ENCODE results near the gene LRFN2. TPM values are rescaled to one million over a fixed set of nuclear protein-coding genes. Genes with fewer than 3 reads are reported as not detected.
A peak's percentile ranks its signal among the peaks of the same experiment; 100 is the strongest.

LRFN2 gene
- total RNA-seq, 2 donors from 2014 or later: 0.29 to 0.50 TPM

- no peaks in the 10 kb centered on the region for H3K9me3 Mint-ChIP-seq
- peak overlapping the region; percentile 6 for H3K4me3 Mint-ChIP-seq
- peak overlapping the region; percentile 19 to 71 for H3K27ac Mint-ChIP-seq
- ATAC-seq (no peak), DNase-seq (ENCODE audit: low spot score) (no peak)
- H3K27me3 Mint-ChIP-seq: peaks cover 0 to 4% of the 10 kb centered on the region in 2 donors
- H3K4me1 Mint-ChIP-seq (ENCODE audit: low read depth in 2 of 2): peaks cover 38 to 41% of the 10 kb centered on the region in 2 donors
- no peaks in the 10 kb centered on the region for H3K36me3 Mint-ChIP-seq
Measured at GRCh38 chr6:40411881-40412280, 175.3 kb downstream of the LRFN2 start.

GRCh38 chr6:40410821-40411220 is 176.3 kb downstream of the LRFN2 start:
- no peaks in the 10 kb centered on the region for H3K36me3 Mint-ChIP-seq
- H3K4me3 Mint-ChIP-seq: no peak overlapping the region
- H3K27ac Mint-ChIP-seq: peak overlapping the region in 1 of 2 donors; percentile 82
- DNase-seq (ENCODE audit: low spot score) (no peak), ATAC-seq (no peak)
- H3K4me1 Mint-ChIP-seq (ENCODE audit: low read depth in 2 of 2): peaks cover 46 to 47% of the 10 kb centered on the region in 2 donors
- peaks cover 0 to 4% of the 10 kb centered on the region in 2 donors for H3K27me3 Mint-ChIP-seq
- H3K9me3 Mint-ChIP-seq: no peaks in the 10 kb centered on the region

DNA sequence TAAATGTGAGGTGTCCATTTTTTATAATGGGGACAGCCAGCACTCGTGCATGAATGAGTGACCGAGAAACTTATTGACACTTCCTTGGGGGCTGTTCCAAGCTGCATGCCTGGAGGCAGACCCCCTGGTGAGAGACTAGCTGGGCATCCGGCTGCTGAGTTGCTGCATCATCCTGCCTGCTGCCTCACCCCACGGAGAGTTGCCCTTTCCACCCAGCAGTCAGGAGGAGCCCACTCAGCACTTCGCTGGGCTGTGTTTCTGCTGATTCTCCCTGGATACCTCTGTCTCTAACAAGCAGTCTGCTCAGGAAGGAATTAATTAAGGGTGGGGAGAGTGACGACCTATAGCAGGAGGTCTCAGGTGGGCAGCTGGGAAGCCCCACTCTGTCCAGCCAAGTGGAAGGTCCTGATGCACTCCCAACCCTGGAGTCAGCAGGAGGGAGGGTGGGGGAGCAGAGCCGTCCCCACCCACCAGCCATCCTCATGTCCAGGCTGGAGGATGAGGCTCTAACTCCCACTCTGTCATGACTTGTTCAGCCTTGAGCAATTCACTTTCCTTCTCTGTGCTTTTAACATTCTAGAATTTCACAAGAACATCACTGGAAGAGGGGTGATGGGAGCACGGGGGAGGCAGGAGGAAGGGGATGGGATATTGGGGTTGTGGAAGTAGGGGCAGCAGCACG is 177.3 kb downstream of the LRFN2 start:
- peak overlapping the region; percentile 72 to 82 for H3K27ac Mint-ChIP-seq
- ATAC-seq: no peak
- no peak overlapping the region for H3K4me3 Mint-ChIP-seq
- peaks cover 53 to 54% of the 10 kb centered on the region in 2 donors for H3K4me1 Mint-ChIP-seq (ENCODE audit: low read depth in 2 of 2)
- DNase-seq (ENCODE audit: low spot score): no peak
- H3K36me3 Mint-ChIP-seq: no peaks in the 10 kb centered on the region
- H3K27me3 Mint-ChIP-seq: no peaks in the 10 kb centered on the region
- no peaks in the 10 kb centered on the region for H3K9me3 Mint-ChIP-seq

GRCh38 chr6:40408786-40409542 is 178.2 kb downstream of the LRFN2 start:
- Mint-ChIP-seq H3K27ac (peak overlapping the region; percentile 72 to 82), H3K4me1 (ENCODE audit: low read depth in 2 of 2) (peaks cover 55 to 58% of the 10 kb centered on the region in 2 donors), H3K9me3 (no peaks in the 10 kb centered on the region), H3K36me3 (no peaks in the 10 kb centered on the region), H3K4me3 (peak overlapping the region; percentile 44), H3K27me3 (no peaks in the 10 kb centered on the region)
- DNase-seq (ENCODE audit: low spot score) (no peak), ATAC-seq (peak; percentile 58 to 60)

DNA sequence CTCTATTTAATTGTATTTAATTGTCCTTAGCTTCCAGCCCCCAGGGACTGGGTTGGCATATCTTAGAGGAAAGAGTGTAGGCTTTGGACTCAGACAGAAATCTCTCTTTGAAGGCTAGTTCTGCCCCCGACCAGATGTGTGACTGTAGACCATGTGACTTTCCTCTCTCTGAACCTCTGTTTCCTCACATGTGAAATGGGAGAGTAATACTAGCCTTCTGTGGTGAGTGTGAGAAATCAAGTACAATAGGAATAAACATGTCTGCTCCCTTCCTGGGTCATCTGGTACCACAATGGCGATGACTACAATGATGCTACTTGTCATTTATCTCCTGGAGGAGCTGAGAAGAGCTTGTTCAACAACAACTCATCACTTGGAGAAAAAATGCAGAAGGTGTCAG is 179.9 kb downstream of the LRFN2 start:
- Mint-ChIP-seq H3K27me3 (no peaks in the 10 kb centered on the region), H3K4me3 (peak overlapping the region; percentile 52), H3K9me3 (no peaks in the 10 kb centered on the region), H3K27ac (peak overlapping the region; percentile 72 to 82), H3K36me3 (no peaks in the 10 kb centered on the region), H3K4me1 (ENCODE audit: low read depth in 2 of 2) (peaks cover 56 to 65% of the 10 kb centered on the region in 2 donors)
- ATAC-seq (peak; percentile 55 to 72), DNase-seq (ENCODE audit: low spot score) (no peak)

DNA sequence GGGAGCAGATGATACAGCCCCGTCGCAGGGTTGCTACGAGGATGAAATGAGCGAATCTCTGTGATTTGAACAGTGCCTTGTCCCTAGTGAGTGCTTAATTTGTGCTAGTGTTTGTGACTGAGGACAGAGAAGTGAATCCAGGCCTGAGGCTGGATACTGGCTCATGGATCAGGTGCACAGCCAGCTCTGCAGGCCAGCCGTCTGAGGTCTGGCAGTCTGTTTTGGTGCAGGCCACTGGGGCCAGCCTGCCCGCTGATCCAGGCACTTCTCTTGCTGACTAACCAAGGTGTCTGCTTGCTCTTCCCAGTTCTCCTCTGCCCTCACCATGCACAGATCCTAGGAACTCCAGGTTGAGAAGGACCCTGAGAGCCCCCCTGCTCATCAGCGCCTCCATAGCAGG is 181.0 kb downstream of the LRFN2 start:
- H3K27me3 Mint-ChIP-seq: no peaks in the 10 kb centered on the region
- DNase-seq (ENCODE audit: low spot score) (no peak), ATAC-seq (no peak)
- H3K4me3 Mint-ChIP-seq: peak overlapping the region; percentile 52
- H3K27ac Mint-ChIP-seq: peak overlapping the region; percentile 72 to 82
- H3K36me3 Mint-ChIP-seq: no peaks in the 10 kb centered on the region
- no peaks in the 10 kb centered on the region for H3K9me3 Mint-ChIP-seq
- peaks cover 58 to 67% of the 10 kb centered on the region in 2 donors for H3K4me1 Mint-ChIP-seq (ENCODE audit: low read depth in 2 of 2)

GRCh38 chr6:40400738-40401137 is 186.4 kb downstream of the LRFN2 start:
- no peak overlapping the region for H3K27ac Mint-ChIP-seq
- H3K9me3 Mint-ChIP-seq: no peaks in the 10 kb centered on the region
- H3K4me1 Mint-ChIP-seq (ENCODE audit: low read depth in 2 of 2): peaks cover 31 to 39% of the 10 kb centered on the region in 2 donors

DNA sequence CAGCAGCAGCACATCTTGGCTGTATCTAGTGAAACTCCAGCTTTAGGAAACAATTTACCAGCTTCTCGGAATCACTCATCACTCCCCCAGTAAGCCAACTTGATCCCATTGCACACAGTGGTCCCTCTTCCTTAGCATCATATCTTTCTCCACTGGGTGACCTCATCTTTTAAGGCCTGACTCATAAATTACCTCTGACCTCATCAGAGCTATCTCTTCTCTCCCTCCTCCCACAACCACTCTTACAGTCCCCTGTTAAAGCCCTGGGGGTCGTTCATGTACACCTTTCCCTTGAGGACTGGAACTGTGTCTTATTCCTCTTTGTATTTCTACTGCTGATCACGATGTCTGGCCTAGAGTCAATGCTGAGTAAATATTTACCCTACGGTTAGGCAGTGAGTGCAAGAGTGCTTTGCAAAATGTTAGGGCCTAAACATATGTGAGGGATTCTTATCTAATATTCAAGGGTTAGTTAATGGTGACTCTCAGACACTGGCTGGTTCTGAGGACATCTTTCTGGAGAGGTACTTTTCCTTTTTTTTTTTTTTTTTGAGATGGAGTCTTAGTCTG is 187.2 kb downstream of the LRFN2 start:
- no peaks in the 10 kb centered on the region for H3K9me3 Mint-ChIP-seq
- no peak overlapping the region for H3K27ac Mint-ChIP-seq
- peaks cover 24 to 32% of the 10 kb centered on the region in 2 donors for H3K4me1 Mint-ChIP-seq (ENCODE audit: low read depth in 2 of 2)
- no peak overlapping the region for H3K4me3 Mint-ChIP-seq
- DNase-seq (ENCODE audit: low spot score) (no peak), ATAC-seq (no peak)
- no peaks in the 10 kb centered on the region for H3K27me3 Mint-ChIP-seq
- no peaks in the 10 kb centered on the region for H3K36me3 Mint-ChIP-seq

More at GRCh38 chr6:40400738-40401137, 186.4 kb downstream of the LRFN2 start:
- no peaks in the 10 kb centered on the region for H3K27me3 Mint-ChIP-seq
- no peaks in the 10 kb centered on the region for H3K36me3 Mint-ChIP-seq
- no peak overlapping the region for H3K4me3 Mint-ChIP-seq
- ATAC-seq (peak in 1 of 2 donors; percentile 52), DNase-seq (ENCODE audit: low spot score) (no peak)

DNA sequence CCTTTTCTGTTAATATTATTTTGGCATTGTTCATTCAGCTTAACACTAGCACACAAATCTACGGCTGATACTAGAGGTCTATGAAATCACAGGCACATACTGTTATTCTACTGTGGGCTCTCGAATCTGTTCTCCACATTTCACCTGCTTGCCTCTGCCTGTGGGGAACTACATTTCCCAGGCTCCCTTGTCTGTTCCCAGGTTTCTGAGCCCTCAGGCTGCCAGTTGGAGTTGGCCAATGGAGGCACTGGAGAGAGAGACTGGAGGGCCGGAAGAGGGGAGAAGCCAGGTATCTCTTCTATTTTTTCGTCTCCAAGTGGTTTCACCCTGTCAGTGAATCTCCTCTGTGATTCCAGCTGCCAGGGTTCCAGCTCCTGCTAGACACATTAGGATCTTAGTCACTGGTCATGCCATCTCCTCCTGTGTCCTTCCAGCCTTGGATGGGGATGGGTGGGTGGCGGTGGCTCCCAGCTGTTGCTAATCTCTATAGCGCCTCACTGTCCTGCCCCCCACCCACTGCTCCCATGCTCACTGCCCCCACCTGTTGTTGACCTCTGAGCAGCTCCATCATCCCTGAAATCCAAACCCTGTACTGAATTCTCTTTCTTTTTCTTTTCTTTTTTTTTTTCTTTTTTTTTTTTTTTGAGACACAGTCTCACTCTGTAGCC is 188.2 kb downstream of the LRFN2 start:
- no peak for DNase-seq (ENCODE audit: low spot score)
- Mint-ChIP-seq H3K4me1 (ENCODE audit: low read depth in 2 of 2) (peaks cover 23 to 27% of the 10 kb centered on the region in 2 donors), H3K4me3 (no peak overlapping the region), H3K9me3 (no peaks in the 10 kb centered on the region), H3K36me3 (no peaks in the 10 kb centered on the region), H3K27me3 (no peaks in the 10 kb centered on the region), H3K27ac (no peak overlapping the region)
- no peak for ATAC-seq

GRCh38 chr6:40398034-40398691 is 189.0 kb downstream of the LRFN2 start:
- no peaks in the 10 kb centered on the region for H3K27me3 Mint-ChIP-seq
- H3K9me3 Mint-ChIP-seq: no peaks in the 10 kb centered on the region
- no peaks in the 10 kb centered on the region for H3K36me3 Mint-ChIP-seq
- no peak overlapping the region for H3K4me3 Mint-ChIP-seq
- no peak overlapping the region for H3K27ac Mint-ChIP-seq
- peaks cover 21 to 23% of the 10 kb centered on the region in 2 donors for H3K4me1 Mint-ChIP-seq (ENCODE audit: low read depth in 2 of 2)
- DNase-seq (ENCODE audit: low spot score) (no peak), ATAC-seq (no peak)

GRCh38 chr6:40397287-40398033 is 189.7 kb downstream of the LRFN2 start:
- no peak overlapping the region for H3K4me3 Mint-ChIP-seq

DNA sequence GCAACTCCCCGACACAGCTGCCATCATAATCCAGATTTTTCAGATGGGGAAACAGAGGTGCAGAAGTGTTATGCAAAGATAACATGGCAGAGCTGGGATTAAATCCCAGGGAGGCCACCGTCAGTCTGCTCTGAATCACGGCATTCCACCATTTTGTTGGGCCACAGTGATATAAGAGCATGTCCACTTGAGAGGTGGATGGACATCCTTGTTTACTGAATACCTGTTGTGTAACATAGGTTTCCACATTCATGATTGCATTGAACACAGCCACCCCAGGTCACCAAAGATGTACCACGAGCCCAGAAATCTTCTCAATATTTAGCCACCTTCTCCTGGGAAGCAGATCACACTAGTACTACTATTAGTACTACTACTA is 191.5 kb downstream of the LRFN2 start:
- ATAC-seq (no peak), DNase-seq (ENCODE audit: low spot score) (no peak)
- no peak overlapping the region for H3K27ac Mint-ChIP-seq
- H3K4me1 Mint-ChIP-seq (ENCODE audit: low read depth in 2 of 2): peaks cover 16 to 17% of the 10 kb centered on the region in 2 donors
- H3K27me3 Mint-ChIP-seq: no peaks in the 10 kb centered on the region
- H3K9me3 Mint-ChIP-seq: no peaks in the 10 kb centered on the region
- no peaks in the 10 kb centered on the region for H3K36me3 Mint-ChIP-seq
- no peak overlapping the region for H3K4me3 Mint-ChIP-seq

More at GRCh38 chr6:40397287-40398033, 189.7 kb downstream of the LRFN2 start:
- no peak for ATAC-seq
- Mint-ChIP-seq H3K4me1 (ENCODE audit: low read depth in 2 of 2) (peaks cover 24% of the 10 kb centered on the region in 2 donors), H3K9me3 (no peaks in the 10 kb centered on the region), H3K27ac (peak overlapping the region in 1 of 2 donors; percentile 47), H3K36me3 (no peaks in the 10 kb centered on the region), H3K27me3 (no peaks in the 10 kb centered on the region)
- DNase-seq (ENCODE audit: low spot score): no peak

Data from natural killer cell treated with Interleukin-12 subunit alpha and Interleukin-12 subunit beta and Interleukin-15 and Interleukin-18, amount 100 ng/mL, for 72 hours (primary cell).